GOT3 (cell line): ENCODE data around the gene FHAD1.

Experiments used
- DNase-seq: peaks from one replicate; lab custom pipeline; 2025; ENCODE audit warnings: mixed read lengths; lab: John Stamatoyannopoulos, UW

FHAD1 gene

DNA sequence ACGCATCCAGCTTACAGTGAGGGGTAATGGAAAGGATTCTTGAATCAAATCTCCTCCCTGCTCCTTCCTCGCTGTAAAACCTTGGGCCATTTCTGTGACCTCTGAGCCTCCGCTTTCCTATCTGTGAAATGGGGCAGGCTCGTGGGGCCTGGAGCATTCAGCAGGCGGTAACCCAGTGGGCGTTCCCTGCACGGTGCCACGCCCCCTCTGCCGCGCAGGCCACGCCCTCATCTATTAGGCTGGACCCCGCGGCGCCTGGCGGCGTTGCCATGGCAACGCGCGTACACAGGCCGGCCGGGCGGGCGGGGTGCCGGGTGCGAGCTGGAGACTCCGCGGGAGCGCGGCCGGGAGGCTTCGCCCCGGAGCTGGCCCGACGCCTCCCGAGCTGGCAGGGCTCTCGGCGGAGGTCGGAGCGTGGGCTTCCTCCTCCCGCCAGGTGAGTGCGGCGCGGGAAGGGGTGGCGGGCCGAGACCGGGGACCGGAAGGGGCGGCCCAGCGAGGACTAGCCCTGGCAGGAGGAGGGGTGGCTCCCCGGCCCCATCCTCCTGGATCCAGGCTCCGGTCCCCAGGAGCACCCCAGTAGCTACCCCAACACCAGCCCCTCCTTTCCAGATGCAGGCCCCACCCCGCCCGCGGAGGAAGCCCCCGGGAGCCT, at the start of gene FHAD1:
FHAD1 (plus strand) TSS at position 264 of the 655 bp plus-strand sequence. CDS start 4,562 bp downstream, outside the sequence.
- no peak for DNase-seq

DNA sequence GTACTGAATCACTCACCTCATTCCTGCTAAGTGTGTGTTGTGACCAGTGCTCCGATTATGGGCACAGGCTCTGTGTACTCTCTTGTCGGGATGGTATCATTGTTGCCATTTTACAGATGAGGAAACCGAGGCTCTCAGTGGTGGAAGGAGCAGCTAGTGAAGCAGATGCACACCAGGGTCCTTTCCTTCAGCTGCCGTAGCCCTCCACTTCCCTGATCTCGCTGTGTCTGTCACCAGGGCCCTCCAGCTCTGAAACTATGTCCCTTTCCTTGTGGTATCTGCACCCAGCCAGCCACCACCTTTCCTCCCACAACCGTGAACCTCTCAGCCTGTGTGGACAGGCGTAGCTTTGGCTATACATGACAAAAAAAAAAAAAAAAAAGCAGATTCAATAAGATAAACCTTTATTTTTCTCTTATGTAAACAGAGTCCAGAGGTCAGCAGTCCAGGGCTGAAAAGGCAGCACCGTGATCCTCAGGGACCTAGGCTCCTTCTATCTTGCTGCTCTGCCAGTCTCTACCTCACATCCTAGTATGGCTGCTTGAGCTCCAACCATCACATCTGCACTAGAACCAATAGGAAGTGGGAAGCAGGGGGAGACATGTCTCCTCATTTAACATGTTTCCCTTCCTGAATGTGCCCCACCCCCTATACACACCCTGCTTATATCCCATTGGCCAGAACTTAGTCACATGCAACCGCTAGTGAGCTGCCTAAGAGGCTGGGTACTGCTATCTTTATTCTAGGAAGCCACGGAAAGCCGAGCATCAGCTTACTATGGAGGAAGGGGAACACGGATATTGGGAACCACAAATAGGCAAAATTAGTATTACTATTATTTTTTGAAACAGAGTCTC, 49.2 kb upstream of the FHAD1 start:
- no peak for DNase-seq

GRCh38 chr1:15198684-15199083, 48.3 kb upstream of the FHAD1 start:
- DNase-seq: no peak

- no peak for DNase-seq
Measured at GRCh38 chr1:15201221-15201620, 45.8 kb upstream of the FHAD1 start.

DNA sequence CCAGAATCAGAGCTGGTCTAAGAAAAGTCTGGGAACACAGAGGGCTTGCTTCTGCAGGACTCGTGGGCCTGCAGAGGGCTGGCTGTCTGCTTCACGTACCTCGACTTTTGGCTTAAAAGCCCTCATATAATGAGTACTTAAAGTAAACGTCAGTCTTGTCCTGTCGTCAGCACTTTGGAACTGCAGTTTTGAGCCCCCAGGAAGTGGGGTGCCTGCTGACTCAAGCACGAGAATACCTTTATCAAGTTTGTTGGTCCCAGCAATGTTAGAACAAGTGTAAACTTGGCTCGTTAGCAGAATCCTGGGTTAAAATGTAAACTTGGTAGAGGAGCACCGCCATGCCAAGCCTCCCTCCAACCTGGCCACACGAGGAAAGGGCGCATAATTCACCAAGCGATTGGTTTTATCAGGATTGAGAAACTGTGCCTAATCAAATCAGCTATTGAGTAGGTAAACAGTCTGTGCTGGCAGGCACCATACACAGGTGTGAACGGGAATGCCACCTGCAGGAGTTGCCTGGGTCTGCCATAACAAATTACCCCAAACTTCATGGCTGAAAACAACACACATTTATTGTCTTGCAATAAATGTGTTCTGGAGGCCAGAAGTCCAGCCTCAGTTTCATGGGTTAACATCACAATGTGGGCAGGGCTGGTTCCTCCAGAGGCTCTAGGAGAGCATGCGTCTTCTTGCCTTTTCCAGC, 45.0 kb upstream of the FHAD1 start:
- no peak for DNase-seq

DNA sequence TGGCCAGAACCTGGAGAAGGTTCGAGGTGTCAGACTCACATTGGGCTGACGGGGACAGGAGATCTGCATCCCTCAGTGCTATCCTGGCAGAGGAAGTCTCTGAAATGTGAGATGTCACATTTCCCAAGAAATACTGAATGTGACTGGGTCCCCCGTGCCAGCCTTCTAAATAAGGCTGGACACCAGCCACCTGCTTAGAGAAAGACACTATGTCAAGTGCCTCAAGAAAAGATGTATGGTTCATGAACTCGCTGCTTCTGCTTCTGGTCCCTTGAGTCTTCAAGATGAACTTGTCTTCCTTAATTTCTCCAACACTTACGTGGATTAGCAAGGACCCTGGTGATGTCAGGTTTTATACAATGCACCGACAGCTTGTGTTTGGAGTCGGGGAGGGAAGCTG, 42.1 kb upstream of the FHAD1 start:
- DNase-seq: no peak

DNA sequence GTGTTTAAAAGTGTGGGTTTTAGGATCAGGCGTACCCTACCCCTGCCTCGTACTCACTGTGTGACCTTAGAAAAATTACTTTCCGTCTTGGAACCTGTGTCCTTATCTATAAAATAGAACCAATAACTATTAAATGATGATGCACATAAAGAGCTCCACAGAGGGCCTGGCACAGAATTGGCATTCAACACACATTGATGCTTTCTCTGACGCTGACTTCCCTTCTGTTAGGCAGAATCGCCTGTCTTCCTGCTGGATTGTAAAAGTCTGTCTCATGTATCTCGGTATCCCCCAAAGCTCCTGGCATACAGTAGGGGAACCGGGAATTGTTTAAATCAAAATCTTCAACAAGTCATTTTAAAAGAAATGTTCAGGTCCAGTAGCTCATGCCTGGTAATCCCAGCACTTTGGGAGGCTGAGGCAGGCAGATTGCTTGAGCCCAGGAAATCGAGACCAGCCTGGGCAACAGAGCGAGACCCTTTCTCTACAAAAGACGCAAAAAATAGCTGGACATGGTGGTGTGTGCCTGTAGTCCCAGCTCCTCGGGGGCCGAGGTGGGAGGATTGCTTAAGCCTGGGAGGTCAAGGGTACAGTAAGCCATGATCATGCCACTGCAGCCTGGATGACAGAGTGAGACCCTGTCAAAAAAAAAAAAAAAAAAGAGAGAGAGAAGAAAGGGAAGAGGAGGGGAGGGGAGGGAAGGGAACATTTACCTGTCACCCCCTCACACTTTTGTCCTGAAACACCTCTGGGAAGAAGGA, 41.3 kb upstream of the FHAD1 start:
- no peak for DNase-seq

DNA sequence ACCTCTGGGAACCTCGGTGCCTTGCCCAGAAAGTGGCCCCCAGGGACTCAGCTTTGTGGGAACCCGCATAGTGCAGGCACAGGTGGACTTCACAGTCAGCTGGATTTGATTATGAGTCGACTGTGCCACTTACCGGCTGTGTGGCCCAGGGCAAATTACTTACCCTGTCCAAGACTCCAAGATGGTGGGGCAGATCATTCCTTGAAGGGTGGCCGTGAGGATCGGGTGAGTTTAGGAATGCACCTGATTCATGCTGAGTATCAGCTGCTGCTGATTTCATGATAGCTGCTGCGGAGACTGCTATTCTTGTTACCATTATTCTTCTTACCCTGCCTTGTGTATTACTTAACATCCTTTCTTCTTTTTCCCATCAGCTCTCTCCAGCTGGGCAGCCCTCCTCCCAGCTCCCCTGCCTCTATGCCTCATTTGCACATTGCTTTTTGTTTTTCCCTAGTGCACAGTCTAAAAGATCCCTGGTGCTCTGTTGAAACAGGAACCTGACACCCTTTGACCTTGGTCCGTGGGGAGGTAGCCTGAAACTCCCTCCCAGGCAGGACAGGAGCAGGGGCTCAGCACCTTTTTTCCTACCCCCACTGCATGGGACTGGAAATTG, 40.5 kb upstream of the FHAD1 start:
- no peak for DNase-seq

DNA sequence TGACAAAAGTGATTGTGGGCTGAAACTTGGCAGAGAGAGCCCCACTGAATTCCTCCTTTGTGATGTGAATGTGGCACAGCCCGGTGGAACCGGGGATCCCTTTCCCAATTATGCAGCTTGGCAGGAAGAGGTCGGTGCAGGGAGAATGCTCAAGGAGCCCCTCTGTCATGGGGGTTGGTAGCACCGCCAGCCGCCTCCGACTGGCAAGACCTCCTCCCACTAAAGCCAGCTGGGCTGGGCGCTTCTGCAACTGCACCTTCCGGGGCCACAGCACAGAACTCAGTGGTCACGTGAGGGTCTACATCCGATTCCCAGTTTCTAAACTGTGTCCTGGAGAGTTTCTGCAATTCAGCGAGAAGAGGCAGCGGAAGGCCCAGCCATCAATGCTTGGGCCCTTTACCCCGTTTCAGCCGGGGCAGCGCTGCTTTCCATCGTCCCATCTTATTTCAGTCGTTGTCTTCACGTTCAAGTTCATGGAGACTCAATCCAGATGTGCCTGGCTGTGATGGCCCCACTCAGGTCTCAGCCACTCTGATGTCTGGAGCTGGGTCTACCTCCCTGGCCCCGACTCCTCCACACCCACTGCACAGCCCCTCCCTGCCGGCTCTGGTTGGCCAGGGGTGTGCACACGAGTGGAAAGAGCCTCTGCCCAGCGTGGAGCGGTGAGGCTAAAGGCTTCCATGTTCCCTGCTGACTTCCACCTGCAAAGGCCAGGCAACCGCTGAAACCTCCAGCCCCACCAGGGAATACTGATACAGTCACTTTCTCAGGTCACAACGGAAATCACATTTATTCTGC, 39.8 kb upstream of the FHAD1 start:
- DNase-seq: no peak

DNA sequence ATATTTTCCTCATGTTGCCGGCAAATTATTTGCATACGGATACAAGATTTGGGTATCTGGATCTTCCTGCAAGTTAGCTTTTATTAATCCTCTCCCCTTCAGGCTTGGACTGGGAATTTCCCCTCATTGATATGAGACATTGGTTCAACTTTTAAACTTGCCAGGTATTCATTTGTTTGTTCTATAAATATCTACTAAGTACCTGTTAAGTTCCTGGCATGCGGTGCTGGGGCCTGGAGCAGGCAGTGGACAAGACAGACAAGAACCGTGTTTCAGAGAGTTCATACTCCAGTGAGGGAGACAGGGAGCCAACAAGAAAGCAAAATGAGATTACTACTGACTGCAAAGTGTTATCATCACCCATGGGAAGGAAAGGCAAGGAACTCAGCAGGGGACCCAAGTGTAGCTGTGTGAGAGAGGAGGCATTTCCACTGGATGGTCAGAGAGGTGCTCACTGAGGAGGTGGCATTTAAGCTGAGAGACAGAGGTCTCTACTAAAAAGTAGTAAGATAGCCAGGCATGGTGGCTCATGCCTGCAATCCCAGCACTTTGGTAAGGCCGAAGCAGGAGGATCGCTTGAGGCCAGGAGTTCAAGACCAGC, 39.1 kb upstream of the FHAD1 start:
- DNase-seq: no peak

DNA sequence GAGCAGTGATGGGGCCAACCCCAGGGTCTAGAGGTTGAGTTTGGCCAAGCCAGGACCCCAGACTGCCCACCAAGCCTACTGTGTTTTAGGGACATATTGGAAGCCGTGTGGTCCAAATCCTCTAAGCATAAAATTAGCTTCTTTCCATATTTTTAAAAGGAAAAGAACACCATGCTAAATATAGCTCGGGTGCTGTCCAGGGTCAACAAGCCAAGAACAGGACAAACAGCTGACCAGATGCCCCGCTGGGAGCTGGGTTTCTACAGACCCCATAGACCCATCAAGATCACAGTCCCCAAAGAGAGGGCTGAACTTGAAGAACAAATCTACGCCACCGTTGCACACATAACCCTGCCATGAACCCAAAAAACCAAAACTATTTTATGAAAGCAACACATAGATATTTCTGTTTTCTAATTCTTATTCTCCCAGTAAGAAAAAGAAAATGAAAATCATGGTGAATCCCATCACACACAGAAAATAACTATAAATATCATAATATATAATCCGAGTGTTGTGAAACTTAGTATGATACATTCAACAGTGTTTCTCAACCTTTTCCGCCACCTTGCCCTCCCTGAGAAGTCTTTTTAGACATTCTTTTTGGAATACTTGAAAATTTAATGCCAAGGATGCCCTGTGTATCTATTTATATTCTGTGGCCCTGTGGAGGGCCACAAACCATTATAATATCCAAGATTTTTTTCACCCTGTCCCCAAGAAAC, 36.2 kb upstream of the FHAD1 start:
- no peak for DNase-seq

GRCh38 chr1:15211424-15211823, 35.6 kb upstream of the FHAD1 start:
- DNase-seq: no peak

- DNase-seq: no peak
Measured at GRCh38 chr1:15212216-15212953, 34.6 kb upstream of the FHAD1 start.

GRCh38 chr1:15212954-15213291, 34.1 kb upstream of the FHAD1 start:
- DNase-seq: no peak

DNA sequence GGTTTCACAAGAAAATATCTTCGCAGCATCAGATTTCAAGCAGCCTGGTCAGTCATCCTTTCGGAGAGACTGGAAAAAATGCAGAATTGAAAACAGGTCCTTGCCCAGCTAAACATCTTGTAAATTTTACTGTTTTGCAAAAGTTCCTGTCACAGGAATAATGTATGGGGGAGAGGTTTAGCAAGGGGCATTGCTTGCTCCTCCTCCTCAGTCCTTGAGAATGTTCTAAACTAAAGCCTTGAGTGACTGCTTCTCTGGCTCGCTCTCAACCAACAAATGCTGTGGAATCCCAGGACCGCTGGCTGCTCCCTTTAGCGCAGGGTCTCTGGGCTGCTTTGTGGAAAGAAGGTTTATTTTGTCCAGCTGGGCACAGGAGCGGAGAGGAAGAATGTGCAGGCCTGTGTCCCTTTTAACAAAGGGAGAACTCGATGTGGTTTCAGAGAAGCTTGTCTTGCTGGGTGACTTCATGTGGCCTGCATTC, 33.6 kb upstream of the FHAD1 start:
- DNase-seq: no peak

GRCh38 chr1:15214527-15214926, 32.5 kb upstream of the FHAD1 start:
- no peak for DNase-seq

DNA sequence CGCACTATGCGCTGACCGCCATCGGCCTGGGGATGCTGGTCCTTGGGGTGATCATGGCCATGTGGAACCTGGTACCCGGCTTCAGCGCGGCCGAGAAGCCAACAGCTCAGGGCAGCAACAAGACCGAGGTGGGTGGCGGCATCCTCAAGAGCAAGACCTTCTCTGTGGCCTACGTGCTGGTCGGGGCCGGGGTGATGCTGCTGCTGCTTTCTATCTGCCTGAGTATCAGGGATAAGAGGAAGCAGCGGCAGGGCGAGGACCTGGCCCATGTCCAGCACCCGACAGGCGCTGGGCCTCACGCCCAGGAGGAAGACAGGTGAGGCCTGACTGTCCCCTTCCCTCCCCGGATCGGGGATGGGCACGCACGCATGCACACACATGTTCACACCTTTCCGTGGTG, 31.9 kb upstream of the FHAD1 start:
- no peak for DNase-seq

- no peak for DNase-seq
Measured at GRCh38 chr1:15217654-15218053, 29.4 kb upstream of the FHAD1 start.
